ENCODE measurements around the gene C6orf62.
"Not testable (repeated sequence)": the region's sequence is repeated elsewhere in the genome, so short reads cannot be mapped to it uniquely, and the experiment has no call there.

The C6orf62 gene

GRCh38 chr6:24666097-24666640 lies 52.8 kb downstream of the C6orf62 start:
- DNase-seq, result no peak

- DNase-seq, result no peak
Measured at GRCh38 chr6:24664046-24664987, 54.6 kb downstream of the C6orf62 start.

- no peak for DNase-seq
Measured at GRCh38 chr6:24663189-24663588, 55.8 kb downstream of the C6orf62 start.

GRCh38 chr6:24662236-24662635 lies 56.7 kb downstream of the C6orf62 start:
- DNase-seq, result no peak

- DNase-seq, result not testable (repeated sequence)
Measured at GRCh38 chr6:24661759-24662158, 57.2 kb downstream of the C6orf62 start.

GRCh38 chr6:24660105-24660504 lies 58.8 kb downstream of the C6orf62 start:
- DNase-seq, result no peak

- DNase-seq, result no peak
Measured at GRCh38 chr6:24659561-24659960, 59.4 kb downstream of the C6orf62 start.

GRCh38 chr6:24658573-24659560 lies 60.1 kb downstream of the C6orf62 start:
- no peak for DNase-seq

GRCh38 chr6:24655215-24655614 lies 63.7 kb downstream of the C6orf62 start:
- no peak for DNase-seq

All from activated T-cell treated with anti-CD3 and anti-CD28 coated beads, Interleukin-2, amount 50 U/mL, for 48 hours (primary cell).